Nephron progenitor cell (in vitro differentiated cells): ENCODE results near the gene ERO1B.

ENCODE experiments used
- DNase-seq: peaks from one replicate; pipeline ENCODE4 v3.0.0; 2021
- H3K27ac Mint-ChIP-seq: 2 replicates; pipeline ENCODE4 v1.8.0; 2021; ENCODE audit warnings: mild to moderate bottlenecking, moderate library complexity, mixed read lengths
- H3K27me3 Mint-ChIP-seq: 2 replicates; pipeline ENCODE4 v1.8.0; 2021; ENCODE audit warnings: mild to moderate bottlenecking, low read depth, mixed read lengths; ENCODE audit not compliant: poor library complexity
- H3K36me3 Mint-ChIP-seq: 2 replicates; pipeline ENCODE4 v1.8.0; 2021; ENCODE audit warnings: low read depth, mixed read lengths
- H3K4me1 Mint-ChIP-seq: 2 replicates; pipeline ENCODE4 v1.8.0; 2021; ENCODE audit warnings: mixed read lengths
- H3K4me3 Mint-ChIP-seq: 2 replicates; pipeline ENCODE4 v1.8.0; 2021; ENCODE audit warnings: mild to moderate bottlenecking, moderate library complexity, mixed read lengths
- H3K9me3 Mint-ChIP-seq: 2 replicates; pipeline ENCODE4 v1.8.0; 2021; ENCODE audit warnings: mild to moderate bottlenecking, moderate library complexity, mixed read lengths
- CTCF ChIP-seq: fragments of 200-600 bp; sonication (generic); IDR thresholded peaks from 2 replicates; pipeline ENCODE4 v1.5.0; 2021; ENCODE audit warnings: antibody characterized with exemption

ERO1B gene

DNA sequence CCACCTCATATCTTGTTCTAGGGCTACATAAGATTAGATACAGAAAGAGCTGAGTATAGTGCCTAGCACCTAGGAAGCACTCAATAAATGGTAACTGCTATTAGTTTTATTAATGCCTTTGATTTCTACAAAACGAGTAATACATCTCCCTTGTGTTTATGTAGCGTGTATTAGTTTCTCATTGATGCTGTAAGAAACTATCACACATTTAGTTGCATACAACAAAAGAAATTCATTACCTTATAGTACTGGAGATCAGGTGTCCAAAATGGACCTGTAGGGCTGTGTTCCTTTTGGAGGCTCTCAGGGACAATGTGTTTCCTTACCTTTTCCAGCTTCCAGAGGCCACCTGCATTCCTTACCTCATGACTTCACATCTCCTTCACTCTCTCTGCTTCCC, 961 bp upstream of the ERO1B start:
- Mint-ChIP-seq H3K9me3 (peaks cover 6% of the 10 kb centered on the region), H3K4me1 (peaks cover 37% of the 10 kb centered on the region), H3K4me3 (peak overlapping the region; percentile 83), H3K27ac (no peak overlapping the region), H3K27me3 (peaks cover 85% of the 10 kb centered on the region), H3K36me3 (no peaks in the 10 kb centered on the region)
- TF ChIP-seq CTCF, result no peak
- DNase-seq, result no peak

DNA sequence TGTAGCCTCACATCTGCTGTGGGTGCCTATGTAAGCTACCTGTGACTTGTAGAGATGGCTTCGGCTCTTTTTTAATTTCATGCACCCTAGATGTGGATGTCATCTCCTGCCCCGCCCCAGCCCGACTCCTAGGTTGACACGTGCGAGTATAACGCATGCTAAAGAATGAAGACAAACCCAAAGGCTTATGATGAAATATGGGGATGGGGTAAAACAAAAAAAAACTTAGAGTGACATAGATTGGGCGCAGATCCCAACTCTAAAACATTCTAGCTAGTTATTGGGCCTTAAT, 613 bp upstream of the ERO1B start:
- H3K9me3 Mint-ChIP-seq, result peaks cover 6% of the 10 kb centered on the region
- H3K27ac Mint-ChIP-seq, result no peak overlapping the region
- H3K4me1 Mint-ChIP-seq, result peaks cover 33% of the 10 kb centered on the region
- no peak for DNase-seq
- TF ChIP-seq CTCF, result no peak
- peaks cover 82% of the 10 kb centered on the region for H3K27me3 Mint-ChIP-seq
- H3K36me3 Mint-ChIP-seq, result no peaks in the 10 kb centered on the region
- peak overlapping the region; percentile 83 for H3K4me3 Mint-ChIP-seq

- no peak overlapping the region for H3K27ac Mint-ChIP-seq
Measured at GRCh38 chr1:236281198-236281653, 532 bp downstream of the ERO1B start.

GRCh38 chr1:236280438-236281197, 1.1 kb downstream of the ERO1B start:
- H3K27me3 Mint-ChIP-seq, result peaks cover 82% of the 10 kb centered on the region
- peaks cover 6% of the 10 kb centered on the region for H3K9me3 Mint-ChIP-seq
- H3K36me3 Mint-ChIP-seq, result no peaks in the 10 kb centered on the region
- H3K4me3 Mint-ChIP-seq, result peak overlapping the region; percentile 87
- no peak overlapping the region for H3K27ac Mint-ChIP-seq
- DNase-seq, result no peak
- peaks cover 27% of the 10 kb centered on the region for H3K4me1 Mint-ChIP-seq
- no peak for TF ChIP-seq CTCF

More at GRCh38 chr1:236281198-236281653, 532 bp downstream of the ERO1B start:
- Mint-ChIP-seq H3K4me3 (peak overlapping the region; percentile 87), H3K4me1 (peaks cover 27% of the 10 kb centered on the region), H3K27me3 (peaks cover 85% of the 10 kb centered on the region), H3K36me3 (no peaks in the 10 kb centered on the region), H3K9me3 (peaks cover 6% of the 10 kb centered on the region)
- DNase-seq, result peak; percentile 44
- TF ChIP-seq CTCF, result no peak

- no peak for TF ChIP-seq CTCF
- Mint-ChIP-seq H3K4me3 (no peak overlapping the region), H3K27me3 (peaks cover 37% of the 10 kb centered on the region), H3K9me3 (no peaks in the 10 kb centered on the region), H3K4me1 (peaks cover 2% of the 10 kb centered on the region), H3K27ac (no peak overlapping the region), H3K36me3 (no peaks in the 10 kb centered on the region)
- no peak for DNase-seq
Measured at GRCh38 chr1:236275586-236275985, 6.2 kb downstream of the ERO1B start.

DNA sequence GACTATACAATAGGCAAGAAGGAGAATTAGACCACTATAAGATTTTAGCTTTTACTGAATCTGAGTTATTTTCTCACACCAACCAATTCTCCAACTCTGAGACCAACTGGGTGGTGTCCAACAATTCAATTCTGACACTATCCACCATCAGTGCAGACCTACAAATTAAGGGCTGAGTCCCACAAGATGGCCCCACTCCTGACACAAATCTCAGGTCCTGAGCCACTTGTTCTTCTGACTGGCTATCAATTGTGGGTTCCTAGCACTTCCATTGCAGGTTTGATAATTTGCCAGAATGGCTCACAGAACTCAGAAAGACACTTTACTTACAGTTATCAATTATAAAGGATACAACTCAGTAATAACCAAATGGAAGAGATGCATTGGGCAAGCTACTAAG, 6.7 kb downstream of the ERO1B start:
- Mint-ChIP-seq H3K27me3 (peaks cover 34% of the 10 kb centered on the region), H3K9me3 (no peaks in the 10 kb centered on the region), H3K4me3 (no peak overlapping the region), H3K4me1 (no peaks in the 10 kb centered on the region), H3K27ac (no peak overlapping the region), H3K36me3 (no peaks in the 10 kb centered on the region)
- DNase-seq, result no peak
- no peak for TF ChIP-seq CTCF
